NCI-H1105 (cell line): ENCODE measurements around the gene ANKRD33B.

ENCODE experiments used
- DNase-seq: peaks from one replicate; lab custom pipeline; 2025; lab: John Stamatoyannopoulos, UW

ANKRD33B gene

GRCh38 chr5:10579536-10580521 lies 16.0 kb downstream of the ANKRD33B start:
- no peak for DNase-seq

GRCh38 chr5:10580531-10581423 lies 16.9 kb downstream of the ANKRD33B start:
- no peak for DNase-seq

GRCh38 chr5:10581424-10581748 lies 17.5 kb downstream of the ANKRD33B start:
- no peak for DNase-seq

GRCh38 chr5:10581867-10582511 lies 18.1 kb downstream of the ANKRD33B start:
- DNase-seq, result no peak

- no peak for DNase-seq
These were observed 18.6 kb downstream of the ANKRD33B start for GRCh38 chr5:10582512-10582897.

GRCh38 chr5:10583663-10584572 lies 20.0 kb downstream of the ANKRD33B start:
- DNase-seq, result peak; percentile 46

GRCh38 chr5:10584714-10585517 lies 21.0 kb downstream of the ANKRD33B start:
- no peak for DNase-seq

- no peak for DNase-seq
These were observed 21.6 kb downstream of the ANKRD33B start for GRCh38 chr5:10585518-10585915.

GRCh38 chr5:10586008-10586407 lies 22.1 kb downstream of the ANKRD33B start:
- DNase-seq, result no peak

GRCh38 chr5:10586555-10586954 lies 22.7 kb downstream of the ANKRD33B start:
- DNase-seq, result no peak

- DNase-seq, result no peak
These were observed 24.4 kb downstream of the ANKRD33B start for GRCh38 chr5:10588109-10588775.

GRCh38 chr5:10588779-10589447 lies 25.0 kb downstream of the ANKRD33B start:
- DNase-seq, result no peak

- no peak for DNase-seq
These were observed 26.5 kb downstream of the ANKRD33B start for GRCh38 chr5:10590226-10590999.

- DNase-seq, result no peak
These were observed 27.3 kb downstream of the ANKRD33B start for GRCh38 chr5:10591159-10591558.

GRCh38 chr5:10591966-10592365 lies 28.1 kb downstream of the ANKRD33B start:
- DNase-seq, result no peak

- no peak for DNase-seq
These were observed 28.7 kb downstream of the ANKRD33B start for GRCh38 chr5:10592601-10593000.

- no peak for DNase-seq
These were observed 29.8 kb downstream of the ANKRD33B start for GRCh38 chr5:10593531-10594181.
